HG02642 (cell line): ENCODE measurements around the gene MOB3B.
A peak's percentile ranks its signal among the peaks of the same experiment; 100 is the strongest.

Experiments used
- ATAC-seq: cut with Tn5 transposase; IDR thresholded peaks from one replicate; pipeline ENCODE4 v1.9.1; 2021; ENCODE audit warnings: mild to moderate bottlenecking; ENCODE audit not compliant: unreplicated experiment, poor library complexity

MOB3B gene

GRCh38 chr9:27350382-27350976, 179.1 kb downstream of the MOB3B start:
- ATAC-seq = no peak

GRCh38 chr9:27349698-27350080, 179.9 kb downstream of the MOB3B start:
- ATAC-seq = no peak

- no peak for ATAC-seq
Measured at GRCh38 chr9:27348785-27349697, 180.6 kb downstream of the MOB3B start.

- ATAC-seq = no peak
Measured at GRCh38 chr9:27347889-27348288, 181.7 kb downstream of the MOB3B start.

- ATAC-seq = no peak
Measured at GRCh38 chr9:27344776-27345175, 184.8 kb downstream of the MOB3B start.

- no peak for ATAC-seq
Measured at GRCh38 chr9:27341545-27342294, 187.9 kb downstream of the MOB3B start.

- ATAC-seq = no peak
Measured at GRCh38 chr9:27340961-27341511, 188.6 kb downstream of the MOB3B start.

- no peak for ATAC-seq
Measured at GRCh38 chr9:27340285-27340674, 189.3 kb downstream of the MOB3B start.

GRCh38 chr9:27339661-27340284, 189.8 kb downstream of the MOB3B start:
- no peak for ATAC-seq

- no peak for ATAC-seq
Measured at GRCh38 chr9:27338527-27338903, 191.1 kb downstream of the MOB3B start.

- no peak for ATAC-seq
Measured at GRCh38 chr9:27337833-27338526, 191.6 kb downstream of the MOB3B start.

- no peak for ATAC-seq
Measured at GRCh38 chr9:27337236-27337635, 192.4 kb downstream of the MOB3B start.

GRCh38 chr9:27336829-27337228, 192.8 kb downstream of the MOB3B start:
- no peak for ATAC-seq

GRCh38 chr9:27336126-27336525, 193.5 kb downstream of the MOB3B start:
- ATAC-seq = no peak

- ATAC-seq = no peak
Measured at GRCh38 chr9:27335075-27335474, 194.5 kb downstream of the MOB3B start.

GRCh38 chr9:27333241-27334052, 196.2 kb downstream of the MOB3B start:
- peak; percentile 84 for ATAC-seq

- no peak for ATAC-seq
Measured at GRCh38 chr9:27331393-27331792, 198.2 kb downstream of the MOB3B start.

GRCh38 chr9:27329291-27329690, 200.3 kb downstream of the MOB3B start:
- no peak for ATAC-seq

GRCh38 chr9:27328483-27328882, 201.1 kb downstream of the MOB3B start:
- no peak for ATAC-seq
